A549 (cell line): ENCODE data around the gene CTSC. TPM values are rescaled to one million over a fixed set of nuclear protein-coding genes. Genes with fewer than 3 reads are reported as not detected.

ENCODE experiments used
- ATAC-seq, 2 experiments: fragments of 200-7000 bp in 1 of 2; fragments of >200 bp in 1 of 2; cut with Nextera tagmentation in 1 of 2; cut with Tn5 transposase in 1 of 2; 3 replicates each; pipeline versions ENCODE4 v1.8.0 to v1.9.1; 2018 to 2020; ENCODE audit warnings: mild to moderate bottlenecking in 1 of 2, moderate library complexity in 1 of 2
- CTCF ChIA-PET: fragments of 300-600 bp; sonication (Branson Sonifier 250); formaldehyde crosslinking; extraction: SDS; loops from one replicate; lab custom pipeline; 2021; ENCODE audit warnings: antibody characterized with exemption, inconsistent platforms; lab: Yijun Ruan, JAX
- POLR2A ChIA-PET: fragments of 350-600 bp; formaldehyde crosslinking; extraction: SDS; loops from one replicate; lab custom pipeline; 2021; ENCODE audit warnings: antibody characterized with exemption, inconsistent platforms; lab: Yijun Ruan, JAX
- DNase-seq, 2 experiments: peaks; one replicate each; pipeline versions ENCODE4 v3.0.0 to v3.0.0-alpha.2; 2011 to 2016; ENCODE audit warnings: low read depth in 1 of 2, low spot score in 1 of 2
- FAIRE-seq: peaks from 2 replicates; lab custom pipeline; 2011; peaks lifted over from hg19 to GRCh38; lab: Jason Lieb, UNC
- H3K27ac ChIP-seq, 2 experiments: fragments of >200 bp; sonication (Bioruptor Twin); formaldehyde crosslinking; 3 replicates each; pipeline ENCODE4 v1.5.1; 2016 to 2017
- H3K4me1 ChIP-seq: fragments of >200 bp; sonication (Bioruptor Twin); formaldehyde crosslinking; 3 replicates; pipeline ENCODE4 v1.6.1; 2016
- H3K4me2 ChIP-seq: fragments of >200 bp; sonication (Bioruptor Twin); formaldehyde crosslinking; 3 replicates; pipeline ENCODE4 v1.6.1; 2016
- H3K4me3 ChIP-seq: fragments of >200 bp; sonication (Bioruptor Twin); formaldehyde crosslinking; 3 replicates; pipeline ENCODE4 v1.5.1; 2016
- H3K9me3 ChIP-seq: fragments of >200 bp; sonication (Bioruptor Twin); formaldehyde crosslinking; 3 replicates; pipeline ENCODE4 v1.6.1; 2016
- CBX2 ChIP-seq: fragments of 200-600 bp; sonication (generic); IDR thresholded peaks from 2 replicates; pipeline ENCODE4 v1.6.1; 2016; ENCODE audit warnings: low read depth, mild to moderate bottlenecking, borderline replicate concordance
- CBX8 ChIP-seq: fragments of 200-600 bp; sonication (generic); IDR thresholded peaks from 2 replicates; pipeline ENCODE4 v1.6.1; 2016
- CEBPB ChIP-seq, 2 experiments: fragments of >200 bp in 1 of 2; sonication (Bioruptor Twin) in 1 of 2; formaldehyde crosslinking in 1 of 2; IDR thresholded peaks; 2 replicates each; pipeline ENCODE4 v1.6.1; 2012 to 2016
- CHD2 ChIP-seq: fragments of 150-350 bp; IDR thresholded peaks from 2 replicates; pipeline ENCODE4 v1.6.1; 2014; ENCODE audit warnings: low read length; ENCODE audit not compliant: partially characterized antibody
- EP300 ChIP-seq, 2 experiments: fragments of >200 bp; sonication (Bioruptor Twin); formaldehyde crosslinking; IDR thresholded peaks; 2 replicates in 1 of 2; 3 replicates in 1 of 2; pipeline ENCODE4 v1.6.1; 2016 to 2017
- FOSB ChIP-seq: fragments of 250-450 bp; sonication (Bioruptor Pico); IDR thresholded peaks from 2 replicates; pipeline ENCODE4 v1.5.0; 2020; ENCODE audit warnings: mild to moderate bottlenecking, moderate library complexity
- HEYL ChIP-seq: fragments of 250-450 bp; sonication (Bioruptor Pico); IDR thresholded peaks from 2 replicates; pipeline ENCODE4 v1.8.0; 2021; ENCODE audit warnings: mild to moderate bottlenecking, moderate library complexity
- HOXB13 ChIP-seq: fragments of 250-450 bp; sonication (Bioruptor Pico); IDR thresholded peaks from 2 replicates; pipeline ENCODE4 v1.5.0; 2020; ENCODE audit warnings: low read depth, mild to moderate bottlenecking, moderate library complexity
- JUN ChIP-seq, 2 experiments: fragments of >200 bp; sonication (Bioruptor Twin); formaldehyde crosslinking; IDR thresholded peaks; 2 replicates in 1 of 2; 3 replicates in 1 of 2; pipeline ENCODE4 v1.6.1; 2016 to 2017
- KDM1A ChIP-seq: fragments of 200-600 bp; sonication (generic); IDR thresholded peaks from 2 replicates; pipeline ENCODE4 v1.6.1; 2016; ENCODE audit warnings: low read depth, mild to moderate bottlenecking
- MAFK ChIP-seq: fragments of 450-650 bp; IDR thresholded peaks from 2 replicates; pipeline ENCODE4 v1.6.1; 2014; ENCODE audit not compliant: partially characterized antibody
- MAZ ChIP-seq: fragments of 150-350 bp; IDR thresholded peaks from 2 replicates; pipeline ENCODE4 v1.6.1; 2014; ENCODE audit warnings: antibody characterized with exemption, low read depth, low read length, borderline replicate concordance
- PHF8 ChIP-seq: fragments of 200-600 bp; sonication (generic); IDR thresholded peaks from 2 replicates; pipeline ENCODE4 v1.6.1; 2016; ENCODE audit warnings: low read depth, mild to moderate bottlenecking, antibody characterized with exemption, moderate library complexity, borderline replicate concordance
- POLR2AphosphoS2 ChIP-seq: conservative IDR thresholded peaks from 2 replicates; pipeline ENCODE4 v1.6.1; 2012; ENCODE audit warnings: low read length, improper control_type of control experiment, inconsistent platforms
- RAD21 ChIP-seq, 2 experiments: fragments of >200 bp in 1 of 2; sonication (Bioruptor Twin) in 1 of 2; formaldehyde crosslinking in 1 of 2; IDR thresholded peaks in 1 of 2; conservative IDR thresholded peaks in 1 of 2; 2 replicates in 1 of 2; 3 replicates in 1 of 2; pipeline ENCODE4 v1.6.1; 2012 to 2018; ENCODE audit warnings: inconsistent platforms in 1 of 2
- RFX5 ChIP-seq: fragments of 450-650 bp; IDR thresholded peaks from 2 replicates; pipeline ENCODE4 v1.7.1; 2014; ENCODE audit warnings: antibody characterized with exemption, mild to moderate bottlenecking, moderate library complexity
- SMC3 ChIP-seq: fragments of >200 bp; sonication (Bioruptor Twin); formaldehyde crosslinking; IDR thresholded peaks from 3 replicates; pipeline ENCODE4 v1.6.1; 2018; ENCODE audit warnings: inconsistent platforms
- SREBF2 ChIP-seq: fragments of 450-650 bp; IDR thresholded peaks from 2 replicates; pipeline ENCODE4 v1.6.1; 2014; ENCODE audit warnings: mild to moderate bottlenecking, moderate library complexity
- ZC3H11A ChIP-seq: fragments of 450-650 bp; IDR thresholded peaks from 2 replicates; pipeline ENCODE4 v1.6.1; 2014; ENCODE audit warnings: antibody characterized with exemption, mild to moderate bottlenecking
- ZNF302 ChIP-seq: fragments of 250-450 bp; sonication (Bioruptor Pico); IDR thresholded peaks from 2 replicates; pipeline ENCODE4 v1.9.0; 2021; ENCODE audit warnings: inconsistent platforms, mild to moderate bottlenecking, moderate library complexity
- WGBS: methylation state at CpG from one replicate; pipeline ENCODE4 v1.1.6; 2017; ENCODE audit errors: missing lambda C conversion rate; 5-methylcytosine and 5-hydroxymethylcytosine counted together
- polyA plus RNA-seq, 4 experiments: library from polyadenylated mRNA; depleted of rRNA in 3 of 4; stranded (reverse); fragments of >200 nt; fragmentation: RNase III in 1 of 4; extraction: RNeasy Plus Mini Kit Qiagen cat#74134 plus additional on column Dnase treatment in 1 of 4; gene quantifications; 2 replicates in 3 of 4; 3 replicates in 1 of 4; pipeline ENCODE4 v1.2.3, GENCODE V29; 2011 to 2017
- TF ChIP-seq, protein P1 (sequence below): IDR thresholded peaks from 2 replicates; pipeline ENCODE4 v1.6.1; 2012; ENCODE audit warnings: low read depth, borderline replicate concordance
- TF ChIP-seq, protein P2 (sequence below): fragments of 250-450 bp; sonication (Bioruptor Pico); IDR thresholded peaks from 2 replicates; pipeline ENCODE4 v1.5.0; 2021; ENCODE audit warnings: mild to moderate bottlenecking, moderate library complexity, borderline replicate concordance
- TF ChIP-seq, protein P3 (sequence below): IDR thresholded peaks from 2 replicates; pipeline ENCODE4 v1.6.1; 2012
- TF ChIP-seq, protein P4 (sequence below): fragments of >200 bp; sonication (Bioruptor Twin); formaldehyde crosslinking; IDR thresholded peaks from 3 replicates; pipeline ENCODE4 v1.5.1; 2016

Gene CTSC
- polyA plus RNA-seq, 2 of the 4 experiments (the other 2 are of a cell fraction) = 50.0 to 118 TPM

DNA sequence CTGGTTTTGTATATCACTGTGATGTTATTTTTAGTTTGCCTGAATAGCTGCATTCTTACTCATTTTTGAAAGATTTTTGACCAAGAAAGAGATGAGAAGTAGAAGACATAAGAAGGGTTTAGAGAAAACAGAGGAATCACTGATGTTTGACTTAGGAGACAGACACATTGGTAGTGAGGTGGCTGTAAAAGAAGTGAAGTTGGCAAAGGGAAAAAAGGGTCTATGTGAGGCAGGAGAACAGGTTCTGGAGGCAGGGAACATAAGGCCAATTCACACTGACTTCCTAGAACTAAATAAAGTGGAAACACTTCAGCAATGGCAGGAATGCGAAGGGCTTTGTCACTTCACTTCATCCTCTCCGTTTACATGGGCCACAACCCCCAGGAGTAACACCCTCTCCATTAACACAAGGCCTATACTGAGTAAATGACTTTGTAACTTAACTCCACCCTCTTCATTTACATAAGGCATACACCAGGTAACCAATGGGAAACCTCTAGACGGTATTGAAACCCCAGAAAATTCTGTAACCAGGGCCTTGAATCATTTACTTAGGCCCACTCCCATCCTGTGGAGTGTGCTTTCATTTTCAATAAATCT is 36.5 kb downstream of the CTSC start:
- FAIRE-seq = no peak
- H3K4me1 ChIP-seq = no peaks in the 10 kb centered on the region
- no peak for ATAC-seq
- DNase-seq = no peak
- WGBS = 88% methylated on average over 3 of the region's 3 CpGs
- CTCF ChIA-PET = no interaction called here
- H3K9me3 ChIP-seq = no peaks in the 10 kb centered on the region
- H3K4me2 ChIP-seq = no peak overlapping the region
- no peak overlapping the region for H3K27ac ChIP-seq
- no peak overlapping the region for H3K4me3 ChIP-seq
- POLR2A ChIA-PET = no interaction called here
- TF ChIP-seq POLR2AphosphoS2 = no peak
- no peak for TF ChIP-seq MAZ
- no peak for TF ChIP-seq JUN (IDR thresholded peaks at IDR 0.05)
- no peak for TF ChIP-seq EP300 (IDR thresholded peaks at IDR 0.05)
- no peak for TF ChIP-seq RFX5
- TF ChIP-seq, protein P1, sequence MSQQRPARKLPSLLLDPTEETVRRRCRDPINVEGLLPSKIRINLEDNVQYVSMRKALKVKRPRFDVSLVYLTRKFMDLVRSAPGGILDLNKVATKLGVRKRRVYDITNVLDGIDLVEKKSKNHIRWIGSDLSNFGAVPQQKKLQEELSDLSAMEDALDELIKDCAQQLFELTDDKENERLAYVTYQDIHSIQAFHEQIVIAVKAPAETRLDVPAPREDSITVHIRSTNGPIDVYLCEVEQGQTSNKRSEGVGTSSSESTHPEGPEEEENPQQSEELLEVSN = no peak

DNA sequence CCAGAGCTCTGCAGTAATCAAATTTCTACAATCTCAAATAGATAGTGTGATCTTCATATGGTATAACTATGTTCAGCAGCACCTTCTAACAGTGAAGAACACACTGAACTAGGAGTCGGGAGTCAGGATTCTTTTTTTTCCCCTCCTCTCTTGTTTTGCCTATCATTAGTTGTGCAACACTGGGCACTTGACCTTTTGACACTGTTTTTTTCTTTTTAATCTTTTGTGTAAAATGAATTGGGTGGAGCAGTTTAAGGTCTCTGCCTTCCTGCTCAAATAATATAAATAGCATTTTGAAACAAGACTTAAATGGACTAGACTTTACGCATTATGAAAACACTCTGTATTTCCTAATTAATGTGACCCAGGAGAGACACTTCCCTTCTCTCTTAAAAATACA is 39.7 kb downstream of the CTSC start:
- H3K27ac ChIP-seq = no peak overlapping the region
- POLR2A ChIA-PET = no interaction called here
- FAIRE-seq (no peak), ATAC-seq (no peak), DNase-seq (no peak)
- H3K9me3 ChIP-seq = no peaks in the 10 kb centered on the region
- no peak overlapping the region for H3K4me2 ChIP-seq
- WGBS = 88% methylated on average over 2 of the region's 2 CpGs
- H3K4me3 ChIP-seq = no peak overlapping the region
- peaks cover 1% of the 10 kb centered on the region; the same call in 1 of the 3 replicates for H3K4me1 ChIP-seq
- CTCF ChIA-PET = no interaction called here
- no peak for TF ChIP-seq ZNF302
- TF ChIP-seq HEYL (CRISPR knock-in tag) = no peak
- TF ChIP-seq CEBPB (IDR thresholded peaks at IDR 0.05) = no peak

DNA sequence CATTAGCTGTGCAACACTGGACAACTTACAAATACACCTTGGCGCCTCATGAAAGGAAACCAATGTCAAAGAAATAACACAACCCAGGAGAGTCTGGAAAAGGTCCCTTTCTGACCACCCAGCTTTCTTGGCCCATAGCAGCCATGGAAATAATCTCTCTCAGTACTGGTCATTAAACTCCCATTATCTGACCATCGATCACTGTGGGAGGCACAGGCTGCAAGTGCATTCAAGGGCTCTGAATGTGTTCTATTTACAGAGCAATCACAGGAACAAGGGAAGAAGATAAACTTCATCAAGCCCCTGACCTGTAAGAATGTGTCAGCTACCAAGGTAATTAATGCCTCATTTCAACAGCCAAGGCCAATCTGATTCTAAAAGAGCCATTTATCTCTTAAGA is 40.1 kb downstream of the CTSC start:
- H3K4me2 ChIP-seq = no peak overlapping the region
- ChIA-PET POLR2A (no interaction called here), CTCF (interaction anchor here (2.1 kb wide), 1 partner anchor 193 kb away, joined by 4 read pairs; no protein-coding TSS in a partner anchor)
- no peaks in the 10 kb centered on the region for H3K9me3 ChIP-seq
- DNase-seq (no peak), ATAC-seq (no peak), FAIRE-seq (no peak)
- H3K4me3 ChIP-seq = no peak overlapping the region
- H3K4me1 ChIP-seq = peaks cover 6% of the 10 kb centered on the region
- WGBS = 67% methylated on average over 2 of the region's 2 CpGs
- H3K27ac ChIP-seq = no peak overlapping the region
- no peak for TF ChIP-seq MAZ
- TF ChIP-seq CEBPB (IDR thresholded peaks at IDR 0.05) = no peak
- no peak for TF ChIP-seq CBX8
- no peak for TF ChIP-seq SMC3
- TF ChIP-seq, protein P2, sequence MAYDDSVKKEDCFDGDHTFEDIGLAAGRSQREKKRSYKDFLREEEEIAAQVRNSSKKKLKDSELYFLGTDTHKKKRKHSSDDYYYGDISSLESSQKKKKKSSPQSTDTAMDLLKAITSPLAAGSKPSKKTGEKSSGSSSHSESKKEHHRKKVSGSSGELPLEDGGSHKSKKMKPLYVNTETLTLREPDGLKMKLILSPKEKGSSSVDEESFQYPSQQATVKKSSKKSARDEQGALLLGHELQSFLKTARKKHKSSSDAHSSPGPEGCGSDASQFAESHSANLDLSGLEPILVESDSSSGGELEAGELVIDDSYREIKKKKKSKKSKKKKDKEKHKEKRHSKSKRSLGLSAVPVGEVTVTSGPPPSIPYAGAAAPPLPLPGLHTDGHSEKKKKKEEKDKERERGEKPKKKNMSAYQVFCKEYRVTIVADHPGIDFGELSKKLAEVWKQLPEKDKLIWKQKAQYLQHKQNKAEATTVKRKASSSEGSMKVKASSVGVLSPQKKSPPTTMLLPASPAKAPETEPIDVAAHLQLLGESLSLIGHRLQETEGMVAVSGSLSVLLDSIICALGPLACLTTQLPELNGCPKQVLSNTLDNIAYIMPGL = no peak
- no peak for TF ChIP-seq MAFK
- TF ChIP-seq, protein P3, sequence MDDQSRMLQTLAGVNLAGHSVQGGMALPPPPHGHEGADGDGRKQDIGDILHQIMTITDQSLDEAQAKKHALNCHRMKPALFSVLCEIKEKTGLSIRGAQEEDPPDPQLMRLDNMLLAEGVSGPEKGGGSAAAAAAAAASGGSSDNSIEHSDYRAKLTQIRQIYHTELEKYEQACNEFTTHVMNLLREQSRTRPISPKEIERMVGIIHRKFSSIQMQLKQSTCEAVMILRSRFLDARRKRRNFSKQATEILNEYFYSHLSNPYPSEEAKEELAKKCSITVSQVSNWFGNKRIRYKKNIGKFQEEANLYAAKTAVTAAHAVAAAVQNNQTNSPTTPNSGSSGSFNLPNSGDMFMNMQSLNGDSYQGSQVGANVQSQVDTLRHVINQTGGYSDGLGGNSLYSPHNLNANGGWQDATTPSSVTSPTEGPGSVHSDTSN = no peak
- no peak for TF ChIP-seq FOSB (CRISPR knock-in tag)
- TF ChIP-seq CHD2 = no peak
- TF ChIP-seq, protein P4, sequence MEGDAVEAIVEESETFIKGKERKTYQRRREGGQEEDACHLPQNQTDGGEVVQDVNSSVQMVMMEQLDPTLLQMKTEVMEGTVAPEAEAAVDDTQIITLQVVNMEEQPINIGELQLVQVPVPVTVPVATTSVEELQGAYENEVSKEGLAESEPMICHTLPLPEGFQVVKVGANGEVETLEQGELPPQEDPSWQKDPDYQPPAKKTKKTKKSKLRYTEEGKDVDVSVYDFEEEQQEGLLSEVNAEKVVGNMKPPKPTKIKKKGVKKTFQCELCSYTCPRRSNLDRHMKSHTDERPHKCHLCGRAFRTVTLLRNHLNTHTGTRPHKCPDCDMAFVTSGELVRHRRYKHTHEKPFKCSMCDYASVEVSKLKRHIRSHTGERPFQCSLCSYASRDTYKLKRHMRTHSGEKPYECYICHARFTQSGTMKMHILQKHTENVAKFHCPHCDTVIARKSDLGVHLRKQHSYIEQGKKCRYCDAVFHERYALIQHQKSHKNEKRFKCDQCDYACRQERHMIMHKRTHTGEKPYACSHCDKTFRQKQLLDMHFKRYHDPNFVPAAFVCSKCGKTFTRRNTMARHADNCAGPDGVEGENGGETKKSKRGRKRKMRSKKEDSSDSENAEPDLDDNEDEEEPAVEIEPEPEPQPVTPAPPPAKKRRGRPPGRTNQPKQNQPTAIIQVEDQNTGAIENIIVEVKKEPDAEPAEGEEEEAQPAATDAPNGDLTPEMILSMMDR = no peak
- TF ChIP-seq CBX2 = no peak
- TF ChIP-seq HOXB13 (CRISPR knock-in tag) = no peak
- TF ChIP-seq PHF8 = no peak
- TF ChIP-seq RAD21 (conservative IDR thresholded peaks at IDR 0.05 in 1 of 2, IDR thresholded peaks at IDR 0.05 in 1 of 2) = no peak
- TF ChIP-seq KDM1A = no peak
- TF ChIP-seq SREBF2 = no peak
- no peak for TF ChIP-seq ZC3H11A
